ENCODE data around the gene RASSF5.
"Not testable (repeated sequence)": the region's sequence is repeated elsewhere in the genome, so short reads cannot be mapped to it uniquely, and the experiment has no call there.

RASSF5 gene

DNA sequence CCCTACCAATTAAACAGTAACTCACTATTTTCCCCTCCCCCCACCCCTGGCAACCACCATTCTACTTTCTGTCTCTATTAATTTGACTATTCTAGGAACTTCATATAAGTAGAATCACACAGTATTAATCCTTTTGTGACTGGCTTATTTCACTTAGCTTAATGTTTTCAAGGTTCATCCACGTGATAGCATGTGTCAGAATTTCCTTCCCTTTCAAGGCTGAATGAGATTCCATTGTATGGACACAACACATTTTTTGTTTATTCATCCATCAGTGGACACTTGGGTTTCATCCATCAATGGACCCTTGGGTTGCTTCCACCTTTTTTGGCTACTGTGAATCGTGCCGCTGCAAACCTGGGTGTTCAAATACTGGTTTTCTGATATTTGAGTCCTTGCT is 63.2 kb downstream of the RASSF5 start:
- DNase-seq (ENCODE audit: low spot score), result no peak

DNA sequence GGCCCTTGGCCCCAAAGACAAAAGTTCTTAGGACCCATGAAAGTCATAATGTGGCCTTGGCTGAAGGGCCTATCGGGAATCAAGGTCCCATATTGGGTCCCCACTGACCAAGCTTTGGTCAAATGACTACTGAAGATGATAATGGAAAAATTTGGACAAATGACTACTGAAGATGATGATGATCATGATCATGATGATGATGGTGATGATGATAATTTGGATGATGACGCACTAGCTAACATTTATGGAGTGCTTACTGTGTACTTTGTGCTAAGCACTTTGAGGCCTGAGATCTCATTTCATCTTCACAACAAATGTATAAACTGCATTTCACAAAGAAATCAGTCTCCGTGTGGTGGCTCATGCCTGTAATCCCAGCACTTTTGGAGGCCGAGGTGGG is 65.5 kb downstream of the RASSF5 start:
- DNase-seq (ENCODE audit: low spot score), result no peak

DNA sequence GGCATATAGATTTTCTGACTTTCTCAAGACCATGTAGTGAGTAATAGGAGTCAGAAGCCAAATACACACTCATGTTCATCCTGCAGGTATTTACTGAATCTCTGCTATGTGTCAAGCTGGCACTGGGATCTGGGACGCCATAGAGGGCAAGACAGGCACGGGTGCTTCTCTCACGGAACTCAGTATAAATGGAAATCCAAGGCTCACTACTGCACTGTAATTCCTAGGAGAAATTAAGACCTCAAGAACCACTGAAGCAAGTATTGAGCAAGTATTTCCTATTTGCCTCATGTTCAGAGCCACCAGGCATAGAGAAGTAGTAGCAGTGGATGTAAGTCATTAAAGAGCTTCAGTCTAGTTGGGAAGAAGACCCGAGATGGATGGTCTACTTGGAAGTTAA is 66.0 kb downstream of the RASSF5 start:
- DNase-seq (ENCODE audit: low spot score), result no peak

DNA sequence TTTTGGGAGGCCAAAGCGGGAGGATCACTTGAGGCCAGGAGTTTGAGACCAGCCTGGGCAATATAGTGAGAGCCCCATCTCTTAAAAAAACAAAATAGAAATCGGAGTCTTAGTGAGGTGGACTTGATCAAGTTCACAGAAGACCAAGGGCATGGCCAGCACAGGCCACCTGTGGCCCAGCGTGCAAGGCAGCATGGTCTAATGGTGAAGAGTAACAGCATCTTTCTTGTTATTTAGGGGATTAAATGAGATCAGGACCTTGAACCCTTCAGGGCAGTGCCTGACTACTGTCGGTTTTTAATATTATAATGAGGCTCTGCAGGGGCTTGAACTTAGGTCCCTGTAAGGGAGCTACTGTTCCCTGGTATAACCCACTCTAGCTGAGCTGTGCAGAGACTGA is 66.4 kb downstream of the RASSF5 start:
- no peak for DNase-seq (ENCODE audit: low spot score)

DNA sequence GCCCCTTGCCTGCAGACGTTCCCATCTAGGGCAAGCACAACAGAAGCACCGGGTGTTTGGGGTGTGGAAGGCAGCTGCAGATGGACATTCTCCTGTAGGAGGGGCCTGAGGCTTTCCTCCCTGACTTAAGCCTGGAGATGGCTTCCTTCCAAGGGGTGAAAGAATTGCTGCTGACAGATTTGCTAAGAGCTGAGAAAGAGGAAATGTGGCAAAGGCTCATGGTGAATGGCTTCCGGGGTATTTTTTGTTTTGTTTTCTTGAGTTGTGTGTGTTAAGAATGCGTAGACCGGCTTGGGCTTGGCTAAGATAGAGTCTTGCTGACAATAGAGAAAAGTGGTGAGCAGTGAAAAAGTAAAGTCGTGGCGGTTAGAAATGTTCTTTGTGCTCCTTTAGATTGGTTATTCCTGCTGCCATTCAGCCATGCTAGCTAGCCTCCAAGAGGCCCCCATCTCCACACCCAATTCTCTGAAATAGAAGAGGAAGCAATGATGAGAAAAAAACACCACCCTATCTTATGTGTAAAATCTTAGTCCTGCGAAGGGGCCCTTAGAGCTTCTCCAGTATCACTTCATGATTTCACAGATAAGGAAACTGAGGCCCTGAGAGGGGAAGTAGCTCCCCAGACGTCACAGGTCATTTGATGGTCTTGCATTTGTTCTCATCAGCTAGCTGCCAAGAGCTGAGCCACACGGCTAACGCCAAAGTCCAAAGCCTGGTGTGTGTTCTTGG is 68.0 kb downstream of the RASSF5 start:
- no peak for DNase-seq (ENCODE audit: low spot score)

DNA sequence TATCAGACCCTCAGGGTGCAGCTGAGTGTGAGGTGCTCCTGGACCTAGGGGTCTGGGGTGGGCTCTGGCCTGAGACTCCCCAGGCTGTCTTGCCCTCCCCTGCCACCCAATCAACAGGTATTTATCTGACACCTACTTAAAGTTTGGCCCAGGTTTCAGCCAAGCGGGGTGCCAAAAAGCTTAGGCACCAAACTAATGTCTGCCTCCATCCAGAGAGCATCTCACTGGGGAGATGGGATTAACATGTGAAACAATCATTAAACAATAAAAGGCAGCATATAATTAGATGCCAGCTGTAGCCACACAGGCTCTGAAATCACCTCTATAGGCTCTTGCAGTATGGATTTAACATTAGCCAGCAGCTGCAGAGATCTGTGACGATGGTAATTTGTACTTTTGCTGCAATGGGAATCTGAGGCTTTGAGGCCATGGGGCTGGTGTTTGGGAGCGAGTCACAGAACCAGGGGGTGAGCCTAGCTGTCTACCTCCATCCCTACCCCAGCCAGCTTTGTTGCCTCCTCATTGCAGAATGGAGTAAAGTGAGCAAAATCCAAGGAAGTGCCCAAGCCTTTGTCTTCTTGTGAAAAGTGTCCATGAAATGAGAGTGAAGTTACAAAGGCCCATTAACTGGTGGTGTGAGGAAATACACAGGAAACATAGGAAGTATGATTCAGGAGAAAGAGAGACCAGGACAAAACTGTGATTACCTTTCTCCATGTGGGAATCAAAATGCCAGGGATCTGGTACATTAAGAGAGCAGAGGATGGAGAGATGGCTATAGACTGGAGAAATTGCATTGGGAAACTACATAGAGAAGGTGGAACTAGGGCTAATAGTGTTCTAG is 68.8 kb downstream of the RASSF5 start:
- no peak for DNase-seq (ENCODE audit: low spot score)

DNA sequence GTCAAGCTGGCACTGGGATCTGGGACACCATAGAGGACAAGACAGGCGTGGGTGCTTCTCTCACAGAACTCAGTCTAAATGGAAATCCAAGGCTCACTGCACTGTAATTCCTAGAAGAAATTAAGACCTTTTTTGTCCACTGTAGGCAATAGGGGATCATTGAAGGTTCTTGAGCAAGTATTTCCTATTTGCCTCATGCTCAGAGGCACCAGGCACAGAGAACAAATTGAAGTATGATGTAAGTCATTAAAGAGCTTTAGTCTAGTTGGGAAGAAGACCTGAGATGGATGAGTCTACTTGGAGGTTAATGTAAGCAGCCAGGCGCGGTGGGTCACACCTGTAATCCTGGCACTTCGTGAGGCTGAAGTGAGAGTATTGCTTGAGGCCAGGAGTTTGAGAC is 70.3 kb downstream of the RASSF5 start:
- no peak for DNase-seq (ENCODE audit: low spot score)

DNA sequence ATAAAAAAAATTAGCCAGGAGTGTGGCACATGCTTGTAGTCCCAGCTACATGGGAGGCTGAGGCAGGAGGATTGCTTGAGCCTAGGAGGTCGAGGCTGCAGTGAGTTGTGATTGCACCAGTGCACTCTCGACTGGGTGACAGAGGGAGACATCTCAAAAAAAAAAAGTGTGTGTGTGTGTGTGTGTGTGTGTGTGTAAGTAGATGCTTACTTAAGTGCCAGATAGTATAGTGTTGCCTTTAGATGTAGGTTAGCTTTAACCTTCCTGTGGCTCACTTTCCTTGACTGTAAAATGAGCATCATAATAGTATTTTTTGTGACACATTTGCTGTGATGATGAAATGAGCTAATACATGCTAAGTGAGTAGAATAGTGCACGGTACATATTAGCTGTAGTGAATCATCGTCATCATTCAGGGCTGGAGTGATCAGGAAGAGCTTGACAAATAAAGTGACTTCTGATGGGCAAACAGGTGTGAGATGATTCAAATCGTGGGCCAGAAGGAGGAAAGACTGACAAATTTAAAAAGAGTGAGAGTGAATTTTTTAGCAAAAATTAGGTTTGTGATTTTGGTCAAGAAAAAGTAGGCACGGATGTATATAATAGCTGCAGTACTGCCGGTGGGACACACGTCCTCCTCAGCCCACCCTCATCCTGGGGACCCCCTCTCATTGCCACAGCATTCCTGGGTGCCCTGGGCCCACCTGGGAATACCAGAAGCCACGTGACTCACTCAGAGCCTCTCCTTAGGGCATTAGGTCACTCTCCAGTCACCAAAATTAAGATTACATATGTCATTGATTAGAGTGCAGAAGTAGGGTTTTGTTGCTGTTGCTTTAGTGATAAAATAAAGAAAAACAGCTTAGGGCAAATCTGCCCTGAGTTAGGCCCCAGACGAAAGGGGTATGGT is 71.0 kb downstream of the RASSF5 start:
- DNase-seq (ENCODE audit: low spot score), result no peak

DNA sequence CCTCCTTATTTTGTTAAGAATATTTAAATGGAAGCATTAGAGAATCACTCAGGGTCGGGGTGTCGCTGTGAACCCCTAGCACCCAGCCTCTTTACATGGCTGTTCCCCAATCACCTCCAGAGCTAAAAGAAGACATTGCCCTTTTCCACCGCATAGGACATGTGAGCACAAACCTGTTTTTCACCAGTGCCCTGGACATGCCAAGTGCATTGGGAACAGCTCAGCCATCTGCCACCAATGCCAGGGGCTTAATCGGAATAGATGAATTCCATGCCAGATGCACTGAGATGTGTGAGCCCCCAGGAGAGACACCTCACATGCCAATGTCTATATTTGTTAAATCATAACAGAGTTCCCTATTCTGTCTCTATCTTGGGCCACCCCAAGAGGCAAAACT is 71.6 kb downstream of the RASSF5 start:
- no peak for DNase-seq (ENCODE audit: low spot score)

DNA sequence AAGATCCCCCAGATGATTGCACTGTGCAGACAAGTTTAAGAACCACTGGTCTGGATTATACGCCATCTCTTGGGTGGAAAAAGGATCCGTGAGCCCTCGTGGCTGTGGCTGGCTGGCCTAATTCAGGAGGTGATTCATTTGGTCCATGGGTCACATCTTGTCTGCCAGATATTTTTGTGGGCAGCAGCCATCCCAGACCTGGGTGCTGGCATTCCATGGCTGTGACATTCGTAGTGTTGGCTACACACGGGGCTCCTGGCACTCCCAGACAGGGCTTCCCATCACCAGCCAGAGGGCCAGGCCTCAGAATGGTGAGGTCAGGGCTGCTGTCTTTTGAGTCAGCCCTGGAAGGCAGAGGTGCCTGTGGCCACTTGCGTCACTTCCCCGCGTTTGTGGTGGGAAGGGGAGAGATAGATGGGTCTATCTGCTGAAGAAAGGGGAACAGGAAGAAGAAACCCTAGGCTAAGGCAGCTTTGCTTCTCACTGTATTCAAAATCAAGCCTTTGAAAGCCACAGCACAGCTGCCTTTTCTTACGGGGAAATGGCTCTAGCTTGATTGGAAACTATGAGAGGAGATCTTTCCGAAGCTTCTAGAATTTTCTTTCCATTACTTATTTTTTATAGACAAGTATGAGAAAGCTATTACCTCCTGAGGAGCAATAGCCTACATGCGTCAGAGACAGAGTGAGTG is 72.6 kb downstream of the RASSF5 start:
- DNase-seq (ENCODE audit: low spot score), result no peak

DNA sequence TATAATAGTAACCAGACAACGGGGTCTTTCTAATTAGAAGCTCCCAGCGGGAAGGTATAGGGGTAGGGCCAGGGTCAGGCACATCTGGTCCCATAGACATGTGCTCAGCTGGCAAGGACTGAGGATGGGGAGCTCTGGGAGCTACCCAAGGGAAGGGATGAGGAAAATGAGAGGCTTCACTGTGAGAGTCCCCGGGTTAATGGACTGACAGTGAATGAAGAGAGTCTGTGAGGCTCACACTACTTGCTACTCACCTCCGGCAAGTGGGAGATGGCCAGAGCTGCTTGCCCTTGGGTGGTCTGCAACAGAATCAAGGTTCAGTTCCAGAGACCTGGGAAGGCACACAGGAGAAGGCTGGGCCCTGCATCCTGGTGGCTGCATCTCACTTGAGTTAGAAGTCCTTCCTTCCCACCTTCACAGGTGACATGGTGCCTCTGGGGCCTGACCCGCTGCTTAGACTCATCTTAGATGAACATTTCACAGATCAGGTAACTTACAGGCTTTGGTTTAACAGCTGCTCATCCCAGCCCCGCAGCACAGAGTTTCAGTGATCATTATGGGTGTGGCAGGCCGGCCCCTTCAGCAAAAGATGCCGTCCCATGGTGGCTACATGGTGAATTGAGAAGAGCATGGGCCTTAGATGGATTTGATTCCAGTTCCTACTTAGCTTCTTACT is 73.2 kb downstream of the RASSF5 start:
- DNase-seq (ENCODE audit: low spot score), result no peak

DNA sequence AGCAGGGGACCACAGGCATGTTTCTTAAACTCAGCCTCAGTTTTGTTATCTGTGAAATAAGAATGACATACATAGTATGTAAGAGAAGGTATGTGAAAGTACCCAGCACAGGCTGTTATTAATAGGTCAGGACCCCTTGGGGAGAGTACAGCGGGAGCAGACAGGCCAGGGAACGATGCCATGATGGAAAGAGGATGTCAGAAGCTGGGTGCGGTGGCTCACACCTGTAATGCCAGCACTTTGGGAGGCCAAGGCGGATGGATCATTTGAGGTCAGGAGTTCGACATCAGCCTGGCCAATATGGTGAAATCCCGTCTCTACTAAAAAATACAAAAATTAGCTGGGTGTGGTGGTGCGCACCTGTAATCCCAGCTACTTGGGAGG is 73.8 kb downstream of the RASSF5 start:
- not testable (repeated sequence) for DNase-seq (ENCODE audit: low spot score)

DNA sequence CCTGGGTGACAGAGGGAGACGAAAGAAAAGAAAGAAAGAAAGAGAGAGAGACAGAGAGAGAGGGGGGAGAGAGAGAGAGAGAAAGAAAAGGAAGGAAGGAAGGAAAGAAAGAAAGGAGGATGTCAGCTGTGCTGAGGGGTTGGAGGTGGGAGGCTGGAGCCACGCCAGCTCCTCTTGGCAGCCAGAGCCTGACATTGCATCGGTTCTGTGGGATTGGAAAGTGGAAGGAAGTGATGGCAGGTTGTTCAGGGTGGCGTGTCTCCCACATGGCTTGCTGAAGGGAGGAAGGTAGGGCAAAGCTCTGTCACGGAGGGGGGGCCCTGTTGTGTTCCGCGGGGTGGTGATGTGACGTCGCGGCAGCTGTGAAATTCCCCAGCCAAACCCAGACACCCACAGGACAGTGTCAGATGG is 74.2 kb downstream of the RASSF5 start:
- DNase-seq (ENCODE audit: low spot score), result no peak

DNA sequence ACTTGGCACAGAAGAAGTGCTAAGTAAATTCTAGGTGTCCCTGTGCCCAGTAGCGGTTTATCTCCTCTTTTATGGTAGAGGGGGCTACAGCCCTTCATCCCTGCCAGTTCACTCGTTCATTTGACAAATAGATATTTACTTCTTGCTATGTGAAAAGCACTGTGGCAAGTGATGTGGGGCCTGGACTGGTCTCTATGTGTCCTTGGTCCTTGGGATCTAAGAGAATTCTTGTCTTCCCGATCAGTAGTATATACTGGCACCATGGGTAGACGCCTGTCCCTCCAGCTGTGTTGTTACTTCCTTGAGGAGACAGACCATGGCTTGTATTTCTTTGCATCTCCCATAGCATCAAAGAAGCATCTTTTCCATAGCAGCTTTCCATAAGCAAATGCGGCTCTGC is 75.2 kb downstream of the RASSF5 start:
- no peak for DNase-seq (ENCODE audit: low spot score)

DNA sequence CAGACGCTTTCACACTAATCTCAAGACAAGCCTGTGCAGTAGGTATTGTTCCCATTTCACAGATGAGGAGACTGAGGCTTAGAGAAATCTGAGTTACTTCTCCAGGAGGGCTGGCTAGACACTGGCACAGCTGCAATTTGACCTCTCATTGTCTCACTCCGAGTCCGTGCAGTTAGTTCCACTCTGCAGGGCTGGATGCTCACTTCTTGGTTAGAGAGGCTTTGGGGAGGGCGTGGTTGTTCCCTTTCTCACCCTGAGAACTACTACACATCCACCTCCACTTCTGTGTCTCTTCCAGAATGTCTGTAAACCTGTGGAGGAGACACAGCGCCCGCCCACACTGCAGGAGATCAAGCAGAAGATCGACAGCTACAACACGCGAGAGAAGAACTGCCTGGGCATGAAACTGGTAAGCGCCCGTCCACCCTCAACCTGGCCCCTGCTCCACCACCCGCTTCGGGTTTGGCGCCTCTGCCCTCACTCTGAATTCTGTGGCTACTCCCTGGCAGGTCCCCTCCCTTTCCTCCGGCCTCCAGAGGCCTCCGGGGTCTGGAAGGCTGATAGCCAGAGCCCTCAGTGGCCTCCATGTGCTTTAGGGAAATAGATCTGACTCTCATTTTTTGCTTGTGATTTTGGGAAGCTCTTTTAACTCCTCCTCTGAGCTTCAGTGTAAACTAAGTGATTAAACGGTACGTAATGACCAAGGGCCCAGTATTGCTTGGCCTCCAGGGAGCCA is 75.8 kb downstream of the RASSF5 start:
- no peak for DNase-seq (ENCODE audit: low spot score)

DNA sequence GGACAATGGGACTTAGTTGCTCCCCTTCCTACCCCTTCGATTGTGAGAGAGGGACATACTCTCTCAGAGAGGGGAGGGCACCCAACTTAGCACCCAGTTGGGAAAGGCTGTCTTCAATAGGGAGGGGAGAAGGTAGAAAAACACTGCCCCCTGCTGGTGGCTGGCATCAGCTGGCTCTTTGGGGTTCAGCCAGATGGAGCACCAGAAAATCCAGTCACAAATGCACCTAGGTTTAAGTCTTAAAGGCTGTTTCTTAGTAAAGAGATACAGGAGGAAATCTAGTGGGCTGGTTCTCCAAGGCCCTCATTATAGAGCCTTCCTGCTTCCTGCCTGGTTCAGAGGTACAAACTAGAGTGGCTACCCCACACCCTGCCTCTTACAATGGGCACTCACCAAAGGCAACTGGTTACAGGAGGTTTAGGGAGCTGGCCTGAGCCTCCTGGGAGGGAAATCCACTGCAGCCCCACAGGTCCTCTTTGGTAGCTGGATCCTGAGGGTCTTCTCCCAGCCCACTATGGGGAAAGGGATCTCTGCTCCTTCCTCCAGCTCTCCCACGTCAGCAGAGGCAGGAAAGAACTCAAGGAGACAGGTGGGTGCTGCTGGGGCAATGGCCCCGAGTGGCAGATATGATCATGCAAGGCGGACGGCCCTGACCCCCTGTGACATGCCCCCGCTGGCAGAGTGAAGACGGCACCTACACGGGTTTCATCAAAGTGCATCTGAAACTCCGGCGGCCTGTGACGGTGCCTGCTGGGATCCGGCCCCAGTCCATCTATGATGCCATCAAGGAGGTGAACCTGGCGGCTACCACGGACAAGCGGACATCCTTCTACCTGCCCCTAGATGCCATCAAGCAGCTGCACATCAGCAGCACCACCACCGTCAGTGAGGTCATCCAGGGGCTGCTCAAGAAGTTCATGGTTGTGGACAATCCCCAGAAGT is 76.6 kb downstream of the RASSF5 start:
- DNase-seq (ENCODE audit: low spot score), result peak; percentile 80

DNA sequence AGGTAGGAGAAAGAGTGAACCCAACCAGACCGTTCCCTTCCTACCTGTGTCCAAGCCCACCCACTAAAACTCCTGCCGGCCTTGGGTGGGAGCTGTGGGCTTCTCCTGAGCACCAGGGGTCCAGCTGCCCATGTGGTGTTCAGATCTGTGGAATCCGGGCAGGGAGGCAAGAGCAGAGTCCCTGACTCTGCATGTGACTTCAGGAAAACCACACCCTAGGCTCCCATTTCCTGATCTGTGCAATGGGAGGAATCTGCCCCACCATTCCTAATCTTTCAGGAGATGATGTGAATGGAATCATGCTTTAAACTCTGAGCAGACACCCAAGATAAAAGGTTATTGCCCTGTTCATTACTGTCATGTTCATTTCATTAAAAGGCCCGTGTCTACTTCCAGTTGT is 77.4 kb downstream of the RASSF5 start:
- no peak for DNase-seq (ENCODE audit: low spot score)

DNA sequence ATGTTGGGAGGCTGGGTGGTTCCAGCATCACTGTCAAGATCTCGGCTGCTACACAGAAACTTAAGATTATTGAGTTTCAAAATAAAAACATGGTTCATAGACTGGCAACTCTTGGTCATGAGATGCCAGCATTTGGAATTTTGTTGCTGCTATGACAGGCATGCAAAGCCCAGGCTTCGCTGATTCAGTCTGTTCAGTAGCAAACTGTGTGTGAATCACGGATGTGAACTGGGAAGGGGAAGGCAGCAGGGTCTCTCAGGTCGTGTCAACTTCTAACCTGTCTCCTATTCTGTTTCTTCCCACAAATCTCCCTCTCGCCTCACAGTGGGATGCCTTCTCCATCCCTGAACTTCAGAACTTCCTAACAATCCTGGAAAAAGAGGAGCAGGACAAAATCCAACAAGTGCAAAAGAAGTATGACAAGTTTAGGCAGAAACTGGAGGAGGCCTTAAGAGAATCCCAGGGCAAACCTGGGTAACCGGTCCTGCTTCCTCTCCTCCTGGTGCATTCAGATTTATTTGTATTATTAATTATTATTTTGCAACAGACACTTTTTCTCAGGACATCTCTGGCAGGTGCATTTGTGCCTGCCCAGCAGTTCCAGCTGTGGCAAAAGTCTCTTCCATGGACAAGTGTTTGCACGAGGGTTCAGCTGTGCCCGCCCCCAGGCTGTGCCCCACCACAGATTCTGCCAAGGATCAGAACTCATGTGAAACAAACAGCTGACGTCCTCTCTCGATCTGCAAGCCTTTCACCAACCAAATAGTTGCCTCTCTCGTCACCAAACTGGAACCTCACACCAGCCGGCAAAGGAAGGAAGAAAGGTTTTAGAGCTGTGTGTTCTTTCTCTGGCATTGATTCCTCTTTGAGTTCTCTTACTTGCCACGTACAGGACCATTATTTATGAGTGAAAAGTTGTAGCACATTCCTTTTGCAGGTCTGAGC is 79.4 kb downstream of the RASSF5 start:
- no peak for DNase-seq (ENCODE audit: low spot score)

All from hematopoietic multipotent progenitor cell treated with erythropoietin and hydrocortisone succinate and interleukin-3 and kit ligand, for 15 days (in vitro differentiated cells).